ENCODE measurements around the gene OTOGL.

The OTOGL gene

DNA sequence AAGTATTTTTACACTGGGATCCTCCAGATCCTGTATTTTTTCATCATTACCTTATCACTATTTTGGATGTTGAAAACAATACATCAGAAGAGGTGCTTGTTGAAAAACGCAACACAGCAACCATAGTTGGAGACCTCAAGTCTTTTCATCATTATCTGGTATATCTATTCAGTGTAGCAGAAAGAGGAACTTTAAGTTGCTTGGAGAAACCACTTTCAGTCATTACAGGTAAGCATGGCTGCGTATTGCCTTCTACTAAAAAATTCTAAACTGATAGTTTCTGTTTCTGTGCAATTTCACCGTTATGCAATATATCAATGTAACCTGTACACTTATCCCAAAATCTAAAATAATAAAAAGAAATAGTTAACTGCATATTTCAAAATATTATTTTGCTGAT, 312.4 kb downstream of the OTOGL start:
- Mint-ChIP-seq H3K9me3 (ENCODE audit: low read depth) (no peaks in the 10 kb centered on the region), H3K27ac (no peak overlapping the region), H3K36me3 (no peaks in the 10 kb centered on the region), H3K4me3 (no peak overlapping the region), H3K4me1 (ENCODE audit: low read depth) (no peaks in the 10 kb centered on the region), H3K27me3 (no peaks in the 10 kb centered on the region)

DNA sequence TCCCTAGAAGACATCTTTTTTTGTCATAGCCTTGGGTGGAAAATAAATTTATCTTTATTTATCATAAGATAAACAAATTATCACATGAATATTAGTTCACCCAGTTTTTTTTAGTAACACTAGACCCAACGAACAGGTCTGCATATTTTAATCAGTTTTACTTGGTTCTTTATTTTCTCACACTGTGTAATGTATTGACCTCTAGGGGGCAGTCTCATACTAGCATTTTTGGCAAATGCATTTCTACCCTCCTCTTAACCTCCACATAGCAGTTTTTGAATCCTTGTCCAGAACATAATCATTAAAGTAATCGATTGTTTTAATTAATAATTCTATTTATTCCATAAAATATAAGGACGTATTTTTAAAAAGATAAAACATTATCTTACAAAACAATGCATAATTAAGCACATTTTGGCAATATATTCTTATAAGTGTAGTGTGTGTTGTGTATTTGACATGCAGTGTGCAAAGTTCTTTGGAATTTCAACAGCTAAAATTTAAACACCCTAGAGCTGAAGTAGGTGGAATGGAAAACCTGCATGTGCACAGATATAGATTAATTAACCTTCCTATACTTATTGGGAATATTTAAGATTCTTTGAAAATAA, 313.1 kb downstream of the OTOGL start:
- H3K27me3 Mint-ChIP-seq = no peaks in the 10 kb centered on the region
- H3K36me3 Mint-ChIP-seq = no peaks in the 10 kb centered on the region
- no peak overlapping the region for H3K4me3 Mint-ChIP-seq
- H3K9me3 Mint-ChIP-seq (ENCODE audit: low read depth) = no peaks in the 10 kb centered on the region
- no peak overlapping the region for H3K27ac Mint-ChIP-seq
- H3K4me1 Mint-ChIP-seq (ENCODE audit: low read depth) = no peaks in the 10 kb centered on the region

DNA sequence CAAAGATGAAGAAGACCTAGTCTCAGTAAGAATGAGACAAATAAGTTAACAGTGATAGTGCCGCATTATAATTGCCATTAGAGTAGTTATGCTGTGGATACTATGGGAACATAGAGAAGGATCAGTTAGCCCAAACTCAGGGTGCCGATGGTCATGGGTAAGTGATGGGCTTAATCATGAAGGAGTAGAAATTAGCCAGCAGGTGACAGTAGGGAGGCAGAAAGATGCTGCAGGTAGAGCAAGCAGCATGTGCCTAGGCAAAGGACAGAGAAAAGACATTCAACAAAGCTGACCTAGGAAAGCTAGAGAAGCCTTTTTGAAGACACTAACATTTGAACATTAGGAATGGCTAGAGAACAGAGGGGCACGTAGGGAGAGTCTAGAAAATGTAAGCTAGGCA, 314.1 kb downstream of the OTOGL start:
- no peaks in the 10 kb centered on the region for H3K9me3 Mint-ChIP-seq (ENCODE audit: low read depth)
- no peak overlapping the region for H3K4me3 Mint-ChIP-seq
- H3K27me3 Mint-ChIP-seq = no peaks in the 10 kb centered on the region
- no peak overlapping the region for H3K27ac Mint-ChIP-seq
- H3K36me3 Mint-ChIP-seq = no peaks in the 10 kb centered on the region
- H3K4me1 Mint-ChIP-seq (ENCODE audit: low read depth) = no peaks in the 10 kb centered on the region

DNA sequence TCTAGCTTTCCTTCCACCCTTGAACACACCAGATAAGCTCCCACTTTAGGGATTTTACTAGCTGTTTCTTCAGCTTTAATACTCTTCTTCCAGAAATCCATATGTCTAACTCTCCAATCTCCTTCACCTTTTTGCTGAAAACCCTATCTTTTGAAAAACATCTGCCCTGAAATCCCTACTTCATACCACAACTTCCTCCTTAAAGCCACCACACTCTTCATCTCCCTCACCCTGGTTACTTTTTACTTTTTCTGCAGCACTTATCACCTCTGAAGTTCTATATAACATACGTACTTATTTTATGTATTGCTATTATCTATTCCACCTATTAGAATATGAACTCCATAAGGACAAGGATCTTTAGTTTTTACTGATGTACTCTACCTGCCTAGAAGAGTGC, 316.1 kb downstream of the OTOGL start:
- Mint-ChIP-seq H3K27ac (no peak overlapping the region), H3K4me3 (no peak overlapping the region), H3K4me1 (ENCODE audit: low read depth) (no peaks in the 10 kb centered on the region), H3K36me3 (no peaks in the 10 kb centered on the region), H3K9me3 (ENCODE audit: low read depth) (no peaks in the 10 kb centered on the region), H3K27me3 (no peaks in the 10 kb centered on the region)

DNA sequence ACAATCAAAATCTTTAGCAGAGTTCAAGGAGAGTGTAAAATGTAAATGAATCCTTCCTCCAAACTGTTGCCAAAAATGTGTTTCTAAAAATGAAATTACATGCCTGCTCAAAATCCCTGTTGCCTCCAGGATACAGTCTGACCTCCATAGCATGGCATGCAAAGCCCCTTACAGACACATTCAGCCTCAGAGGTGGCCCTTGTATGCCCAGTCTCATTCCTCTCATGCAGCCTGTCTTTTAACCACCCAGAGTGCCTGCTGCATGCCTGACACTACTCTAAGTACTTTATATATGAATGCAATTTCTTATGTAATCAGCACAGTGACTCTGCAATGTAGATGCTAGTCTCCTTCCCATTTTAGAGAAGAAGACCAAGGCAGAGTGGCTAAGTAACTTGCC, 320.3 kb downstream of the OTOGL start:
- Mint-ChIP-seq H3K27me3 (no peaks in the 10 kb centered on the region), H3K4me3 (no peak overlapping the region), H3K9me3 (ENCODE audit: low read depth) (no peaks in the 10 kb centered on the region), H3K27ac (no peak overlapping the region), H3K4me1 (ENCODE audit: low read depth) (no peaks in the 10 kb centered on the region), H3K36me3 (no peaks in the 10 kb centered on the region)

DNA sequence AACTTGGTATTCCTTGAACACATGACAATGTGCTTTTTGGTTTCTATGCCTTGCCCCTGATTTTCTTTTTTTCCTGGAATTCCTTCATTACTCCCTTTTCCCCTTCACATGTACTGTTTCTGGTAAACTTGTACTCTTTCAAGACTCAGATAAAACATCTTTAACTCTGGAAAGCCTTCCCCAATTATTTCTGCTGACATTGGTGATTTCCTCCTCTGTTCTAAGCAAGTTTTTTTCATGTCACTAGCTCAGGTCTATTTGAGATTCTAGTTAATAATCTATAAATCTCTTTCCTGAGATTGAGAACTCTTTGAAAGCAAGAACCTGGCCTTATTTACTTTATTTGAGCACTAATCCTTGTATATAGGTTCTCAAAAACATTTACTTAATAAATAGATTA, 320.7 kb downstream of the OTOGL start:
- no peak overlapping the region for H3K27ac Mint-ChIP-seq
- H3K27me3 Mint-ChIP-seq = no peaks in the 10 kb centered on the region
- no peak overlapping the region for H3K4me3 Mint-ChIP-seq
- no peaks in the 10 kb centered on the region for H3K4me1 Mint-ChIP-seq (ENCODE audit: low read depth)
- no peaks in the 10 kb centered on the region for H3K9me3 Mint-ChIP-seq (ENCODE audit: low read depth)
- H3K36me3 Mint-ChIP-seq = no peaks in the 10 kb centered on the region

DNA sequence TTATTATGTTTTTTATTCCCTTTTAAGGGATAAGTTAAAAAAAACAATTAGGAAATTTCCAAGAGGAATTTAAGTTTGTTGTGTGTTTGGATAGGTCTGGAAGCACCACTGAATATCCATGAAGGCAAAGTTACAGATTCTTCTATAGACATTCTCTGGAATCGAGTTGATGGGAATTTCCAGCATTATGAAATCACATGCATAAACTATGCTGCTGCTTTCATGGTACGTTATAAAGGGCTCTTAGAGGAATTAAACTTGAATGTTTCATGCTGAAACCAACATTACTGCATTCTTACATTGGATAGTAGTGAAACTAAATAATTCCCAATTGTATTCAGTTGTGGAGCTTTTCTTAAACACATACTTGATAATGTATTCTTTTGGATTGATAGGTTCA, 323.2 kb downstream of the OTOGL start:
- no peak overlapping the region for H3K4me3 Mint-ChIP-seq
- H3K36me3 Mint-ChIP-seq = no peaks in the 10 kb centered on the region
- no peaks in the 10 kb centered on the region for H3K9me3 Mint-ChIP-seq (ENCODE audit: low read depth)
- H3K27me3 Mint-ChIP-seq = no peaks in the 10 kb centered on the region
- no peaks in the 10 kb centered on the region for H3K4me1 Mint-ChIP-seq (ENCODE audit: low read depth)
- no peak overlapping the region for H3K27ac Mint-ChIP-seq

Data from activated naive CD8-positive, alpha-beta T cell (primary cell).